Measurements from ENCODE around the gene LUC7L3.

DNA sequence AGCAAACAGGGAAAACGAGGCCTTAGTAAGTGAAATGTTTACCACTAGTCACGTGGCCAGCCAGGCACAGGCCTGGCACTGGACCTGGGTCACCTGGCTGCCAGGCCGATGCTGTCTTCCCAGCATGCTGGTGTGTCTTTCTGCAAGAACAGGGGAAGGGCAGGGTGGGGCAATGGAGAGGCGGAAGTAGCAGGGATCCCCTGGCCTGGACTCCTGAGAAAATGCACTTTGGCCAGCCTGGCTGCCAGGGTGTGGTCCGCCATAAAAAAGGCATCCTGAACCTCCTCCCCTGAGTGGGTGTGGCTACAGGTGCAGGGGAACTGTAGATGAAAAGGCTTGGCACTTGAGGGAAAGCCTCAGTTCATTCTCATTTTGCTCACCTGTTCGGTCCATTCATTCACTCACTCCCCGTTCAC is 49.0 kb downstream of the LUC7L3 start:
- TF ChIP-seq, protein P1, sequence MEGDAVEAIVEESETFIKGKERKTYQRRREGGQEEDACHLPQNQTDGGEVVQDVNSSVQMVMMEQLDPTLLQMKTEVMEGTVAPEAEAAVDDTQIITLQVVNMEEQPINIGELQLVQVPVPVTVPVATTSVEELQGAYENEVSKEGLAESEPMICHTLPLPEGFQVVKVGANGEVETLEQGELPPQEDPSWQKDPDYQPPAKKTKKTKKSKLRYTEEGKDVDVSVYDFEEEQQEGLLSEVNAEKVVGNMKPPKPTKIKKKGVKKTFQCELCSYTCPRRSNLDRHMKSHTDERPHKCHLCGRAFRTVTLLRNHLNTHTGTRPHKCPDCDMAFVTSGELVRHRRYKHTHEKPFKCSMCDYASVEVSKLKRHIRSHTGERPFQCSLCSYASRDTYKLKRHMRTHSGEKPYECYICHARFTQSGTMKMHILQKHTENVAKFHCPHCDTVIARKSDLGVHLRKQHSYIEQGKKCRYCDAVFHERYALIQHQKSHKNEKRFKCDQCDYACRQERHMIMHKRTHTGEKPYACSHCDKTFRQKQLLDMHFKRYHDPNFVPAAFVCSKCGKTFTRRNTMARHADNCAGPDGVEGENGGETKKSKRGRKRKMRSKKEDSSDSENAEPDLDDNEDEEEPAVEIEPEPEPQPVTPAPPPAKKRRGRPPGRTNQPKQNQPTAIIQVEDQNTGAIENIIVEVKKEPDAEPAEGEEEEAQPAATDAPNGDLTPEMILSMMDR (IDR thresholded peaks at IDR 0.05): no peak
- no peak for TF ChIP-seq POLR2A (IDR thresholded peaks at IDR 0.05)

All from lower leg skin (tissue), 3 donors.